Gastrocnemius medialis (tissue), 4 donors: ENCODE results near the gene ZNF556.

Experiments used
- POLR2A ChIP-seq, 2 donors: fragments of 450-650 bp; IDR thresholded peaks; one replicate each; pipeline ENCODE4 v1.6.1; 2017; ENCODE audit warnings: antibody characterized with exemption in 2 of 2, mild to moderate bottlenecking in 2 of 2, moderate library complexity in 2 of 2
- TF ChIP-seq, protein P1 (sequence below), 5 experiments: fragments of 450-650 bp in 3 of 5; fragments of 200-600 bp in 2 of 5; sonication (generic) in 2 of 5; IDR thresholded peaks in 4 of 5; conservative IDR thresholded peaks in 1 of 5; 1 replicate in 4 of 5; 2 replicates in 1 of 5; pipeline ENCODE4 v1.5.1; 2016 to 2019; ENCODE audit warnings: antibody characterized with exemption in 5 of 5, mild to moderate bottlenecking in 3 of 5, moderate library complexity in 3 of 5

DNA sequence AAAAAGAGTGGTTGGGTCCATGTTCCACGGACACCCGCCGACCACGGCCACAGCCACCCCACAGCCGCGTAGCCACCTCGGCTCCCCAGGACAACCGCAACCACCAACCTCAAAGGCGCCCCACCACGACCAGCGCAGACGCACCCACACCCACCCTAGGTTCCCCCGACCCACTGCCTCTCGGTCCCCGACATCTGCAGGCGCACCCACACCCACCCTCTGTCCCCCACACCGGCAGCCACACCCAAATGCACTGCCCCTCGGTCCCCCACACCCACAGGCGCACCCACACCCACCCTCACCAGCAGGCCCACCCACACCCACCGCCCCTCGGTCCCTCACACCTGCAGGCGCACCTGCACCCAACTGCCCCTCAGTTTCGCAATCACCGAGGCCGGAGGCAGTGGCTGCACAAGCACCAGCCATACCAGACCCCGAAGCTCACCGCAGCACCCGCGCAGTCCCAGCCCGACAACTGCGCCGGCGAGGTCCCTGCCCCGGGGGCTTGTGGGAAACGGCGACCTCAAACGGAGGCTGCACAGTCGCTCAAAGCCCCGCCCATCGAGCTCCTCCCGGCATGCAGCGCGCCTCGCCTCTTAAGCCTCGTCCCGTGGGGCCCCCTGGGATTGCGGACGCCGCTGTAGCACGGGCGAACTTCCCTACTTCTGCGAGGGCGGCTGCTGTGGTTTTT lies 59.4 kb downstream of the ZNF556 start:
- TF ChIP-seq, protein P1, sequence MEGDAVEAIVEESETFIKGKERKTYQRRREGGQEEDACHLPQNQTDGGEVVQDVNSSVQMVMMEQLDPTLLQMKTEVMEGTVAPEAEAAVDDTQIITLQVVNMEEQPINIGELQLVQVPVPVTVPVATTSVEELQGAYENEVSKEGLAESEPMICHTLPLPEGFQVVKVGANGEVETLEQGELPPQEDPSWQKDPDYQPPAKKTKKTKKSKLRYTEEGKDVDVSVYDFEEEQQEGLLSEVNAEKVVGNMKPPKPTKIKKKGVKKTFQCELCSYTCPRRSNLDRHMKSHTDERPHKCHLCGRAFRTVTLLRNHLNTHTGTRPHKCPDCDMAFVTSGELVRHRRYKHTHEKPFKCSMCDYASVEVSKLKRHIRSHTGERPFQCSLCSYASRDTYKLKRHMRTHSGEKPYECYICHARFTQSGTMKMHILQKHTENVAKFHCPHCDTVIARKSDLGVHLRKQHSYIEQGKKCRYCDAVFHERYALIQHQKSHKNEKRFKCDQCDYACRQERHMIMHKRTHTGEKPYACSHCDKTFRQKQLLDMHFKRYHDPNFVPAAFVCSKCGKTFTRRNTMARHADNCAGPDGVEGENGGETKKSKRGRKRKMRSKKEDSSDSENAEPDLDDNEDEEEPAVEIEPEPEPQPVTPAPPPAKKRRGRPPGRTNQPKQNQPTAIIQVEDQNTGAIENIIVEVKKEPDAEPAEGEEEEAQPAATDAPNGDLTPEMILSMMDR (IDR thresholded peaks at IDR 0.05 in 4 of 5, conservative IDR thresholded peaks at IDR 0.05 in 1 of 5) = no peak
- TF ChIP-seq POLR2A (IDR thresholded peaks at IDR 0.05) = no peak
